T-helper 1 cell treated with Interleukin-12 subunit alpha and Interleukin-12 subunit beta and Interleukin-4 antibody, amounts not matched to agents 30 ng/mL and 1 ng/mL, for 36 hours (primary cell): ENCODE measurements around the gene ACSS1. TPM values are rescaled to one million over a fixed set of nuclear protein-coding genes. Genes with fewer than 3 reads are reported as not detected.

Experiments used
- intact Hi-C: fragments of 100-400 bp; cut with micrococcal nuclease; formaldehyde crosslinking; loops from one replicate; pipeline ENCODE4 v1.15.1; 2024
- total RNA-seq: library from RNA; stranded (reverse); gene quantifications from 2 replicates; pipeline ENCODE4 v1.2.3, GENCODE V29; 2022

Gene ACSS1
- total RNA-seq, result 24.0 and 25.9 TPM in 2 replicates

GRCh38 chr20:25058051-25058846 lies at the start of gene ACSS1:
Gene ACSS1, minus strand, starts transcription at chr20:25058139. Its CDS starts 37 bp downstream, at chr20:25058102.
- intact Hi-C loops, result loop anchor here (1.0 to 5.0 kb wide), 5 partner anchors 126 to 1701 kb away; partner anchors contain the start of genes ENTPD6 and NANP

DNA sequence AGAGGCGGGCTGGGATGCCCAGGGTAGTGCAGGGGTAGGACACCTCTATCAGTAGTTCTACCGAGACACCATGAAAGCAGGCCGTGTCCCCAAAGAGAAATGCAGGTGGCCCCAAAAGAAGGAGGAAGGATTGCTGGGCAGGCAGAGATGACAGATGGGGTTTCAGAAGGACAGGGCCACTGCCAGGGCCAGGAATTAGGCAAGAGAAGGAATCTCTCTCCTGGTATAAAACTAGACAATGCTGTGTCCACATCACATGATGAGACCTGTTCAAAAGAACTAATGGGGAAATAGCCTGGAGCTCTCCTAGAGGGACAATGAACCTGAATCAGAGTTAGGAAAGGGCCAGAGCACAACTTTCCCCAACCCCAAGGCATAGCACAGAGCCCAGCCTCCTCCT lies 45.6 kb upstream of the ACSS1 start:
- intact Hi-C loops, result no loop called here

GRCh38 chr20:25100914-25101313 lies 43.0 kb upstream of the ACSS1 start:
- intact Hi-C loops, result no loop called here

- intact Hi-C loops, result no loop called here
Measured at GRCh38 chr20:25099601-25100140, 41.7 kb upstream of the ACSS1 start.

GRCh38 chr20:25097498-25097897 lies 39.6 kb upstream of the ACSS1 start:
- intact Hi-C loops, result no loop called here

GRCh38 chr20:25090492-25091429 lies 32.8 kb upstream of the ACSS1 start:
- intact Hi-C loops, result no loop called here

- intact Hi-C loops, result no loop called here
Measured at GRCh38 chr20:25089662-25090061, 31.7 kb upstream of the ACSS1 start.

- intact Hi-C loops, result no loop called here
Measured at GRCh38 chr20:25089096-25089495, 31.2 kb upstream of the ACSS1 start.

DNA sequence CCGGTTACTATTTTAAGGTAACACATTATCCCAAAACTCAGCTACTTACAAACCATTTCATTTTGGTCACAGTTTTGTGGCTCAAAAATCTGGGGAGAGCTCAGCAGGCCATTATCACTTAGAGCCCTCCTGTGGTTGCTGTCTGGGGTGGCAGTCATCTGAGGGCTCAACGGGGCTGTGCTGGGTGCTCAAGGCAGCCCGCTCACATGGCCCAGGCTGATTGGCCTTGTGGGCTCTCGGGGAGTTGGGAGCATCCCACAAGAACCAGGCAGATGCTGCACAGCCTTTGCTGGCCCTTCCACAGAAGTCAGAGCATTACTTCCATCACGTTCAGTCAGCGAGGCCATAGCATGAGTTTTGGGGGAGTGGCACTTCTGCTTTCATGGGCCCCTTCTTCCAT lies 30.3 kb upstream of the ACSS1 start:
- intact Hi-C loops, result no loop called here

DNA sequence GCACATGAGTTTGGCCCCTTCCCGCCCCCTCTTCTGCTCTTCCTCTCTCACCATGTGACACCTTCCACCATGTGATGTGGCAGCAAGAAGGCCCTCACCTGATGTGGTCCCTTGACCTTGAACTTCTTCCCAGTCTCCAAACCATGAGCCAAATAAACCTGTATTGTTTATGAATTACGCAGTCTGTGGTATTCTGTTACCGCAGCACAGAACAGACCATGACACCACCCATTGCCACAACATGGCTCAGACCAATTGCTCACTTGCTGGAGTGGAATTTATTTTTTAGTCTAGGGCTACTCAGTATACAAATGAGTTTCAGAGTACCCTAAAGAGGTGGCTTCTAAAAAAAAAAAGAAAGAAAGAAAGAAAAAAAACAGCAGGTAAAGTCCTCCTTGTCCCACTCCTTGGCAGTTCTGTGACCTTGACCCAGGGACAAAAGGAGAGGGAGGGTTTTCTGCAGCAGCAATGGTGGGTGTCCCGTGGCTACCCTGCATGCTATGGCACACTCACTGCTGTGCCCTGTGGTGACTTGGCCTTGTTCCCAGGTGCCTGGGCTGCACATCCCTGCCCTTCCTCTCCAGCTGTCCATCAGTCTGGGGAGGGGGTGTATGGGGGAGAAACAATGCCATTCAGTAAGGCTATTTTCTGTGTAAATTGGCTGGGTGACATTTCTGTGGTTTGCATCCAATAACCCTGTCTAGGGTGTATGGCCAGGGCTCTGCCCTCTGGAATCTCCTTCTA lies 29.4 kb upstream of the ACSS1 start:
- intact Hi-C loops, result no loop called here

GRCh38 chr20:25085756-25086495 lies 28.0 kb upstream of the ACSS1 start:
- intact Hi-C loops, result no loop called here

DNA sequence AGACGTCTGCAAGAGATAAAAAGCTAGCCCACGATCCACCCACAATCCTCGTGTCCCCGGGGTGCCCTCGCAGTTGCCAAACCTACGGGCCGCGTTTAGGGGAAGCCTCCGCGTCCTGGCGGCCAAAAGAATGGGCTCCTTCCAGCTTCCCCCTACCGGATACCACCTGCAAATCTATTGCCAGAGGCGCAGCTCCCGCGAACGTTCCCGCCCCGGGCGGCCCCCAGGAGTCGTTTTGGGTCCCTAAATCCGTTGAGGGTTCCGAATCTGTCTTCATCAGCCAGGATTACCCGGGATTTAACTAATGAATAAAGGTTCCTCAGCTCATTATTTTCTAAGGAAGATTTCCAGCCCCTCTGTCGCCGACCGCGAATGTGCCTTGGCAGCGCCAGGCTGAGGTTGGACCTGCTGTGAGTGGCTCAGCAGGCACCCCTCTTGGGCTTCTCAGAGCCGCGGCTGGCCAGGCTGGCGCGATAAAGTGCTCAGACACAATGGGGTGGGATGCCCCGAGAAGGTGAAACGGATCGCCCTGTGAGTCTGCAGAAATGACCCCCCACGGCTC lies 26.8 kb upstream of the ACSS1 start:
- intact Hi-C loops, result loop anchor here (5.0 kb wide), 1 partner anchor 113 kb away; the partner anchor contains the start of gene ENTPD6

- intact Hi-C loops, result loop anchor here (1.0 to 5.0 kb wide), 3 partner anchors 95 to 315 kb away; partner anchors contain the start of gene ENTPD6
Measured at GRCh38 chr20:25083773-25084625, 26.1 kb upstream of the ACSS1 start.

DNA sequence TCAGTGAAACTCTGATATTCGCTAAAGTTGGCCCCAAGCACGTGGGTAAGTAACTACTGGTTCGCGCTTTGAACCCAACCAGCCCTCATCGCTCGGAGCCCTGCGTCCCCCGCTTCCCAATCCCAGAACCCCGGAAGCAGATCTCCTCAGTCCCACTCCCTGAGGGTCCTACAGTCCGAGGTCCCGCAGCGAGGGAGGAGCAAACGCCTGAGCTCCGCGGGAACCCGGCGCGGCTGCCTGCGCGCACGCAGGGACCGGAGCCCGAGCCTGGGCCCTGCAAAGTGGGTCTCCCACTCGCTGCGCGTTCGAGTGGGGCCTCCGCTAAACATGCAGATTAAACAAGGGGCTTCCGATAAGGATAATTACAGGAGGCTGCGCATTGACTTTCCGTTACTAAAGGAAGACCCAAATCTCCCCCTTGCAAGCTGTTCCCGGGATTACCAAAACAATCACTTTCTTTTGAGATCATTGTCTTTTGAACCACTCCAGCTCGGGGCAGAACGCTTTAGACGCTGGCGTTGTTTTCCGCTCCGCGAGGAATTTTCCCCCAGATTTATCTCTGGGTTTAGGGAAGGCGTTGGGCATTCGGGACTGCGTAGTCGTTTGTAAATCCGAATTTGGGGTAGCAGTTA lies 25.3 kb upstream of the ACSS1 start:
- intact Hi-C loops, result loop anchor here (1.0 to 5.0 kb wide), 3 partner anchors 96 to 316 kb away; partner anchors contain the start of gene ENTPD6

DNA sequence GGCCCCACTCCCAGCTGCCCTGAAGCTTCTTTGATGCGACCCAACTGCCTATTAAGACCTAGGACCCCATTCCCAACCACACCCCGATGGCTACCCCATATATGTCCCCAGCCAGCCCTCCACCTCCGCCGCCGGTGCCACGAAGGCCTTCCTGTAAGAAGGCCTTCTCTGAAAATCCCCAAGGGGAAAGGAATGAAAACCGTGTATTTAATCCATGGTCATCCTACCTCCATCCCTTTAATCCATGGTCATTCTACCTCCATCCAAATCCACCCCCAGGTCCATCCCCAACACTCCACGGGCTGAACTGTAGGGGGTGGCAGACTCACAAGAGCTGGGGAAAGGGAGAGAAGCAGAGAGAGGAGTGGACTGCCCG lies 24.5 kb upstream of the ACSS1 start:
- intact Hi-C loops, result loop anchor here (5.0 kb wide), 1 partner anchor 115 kb away; the partner anchor contains the start of gene ENTPD6

DNA sequence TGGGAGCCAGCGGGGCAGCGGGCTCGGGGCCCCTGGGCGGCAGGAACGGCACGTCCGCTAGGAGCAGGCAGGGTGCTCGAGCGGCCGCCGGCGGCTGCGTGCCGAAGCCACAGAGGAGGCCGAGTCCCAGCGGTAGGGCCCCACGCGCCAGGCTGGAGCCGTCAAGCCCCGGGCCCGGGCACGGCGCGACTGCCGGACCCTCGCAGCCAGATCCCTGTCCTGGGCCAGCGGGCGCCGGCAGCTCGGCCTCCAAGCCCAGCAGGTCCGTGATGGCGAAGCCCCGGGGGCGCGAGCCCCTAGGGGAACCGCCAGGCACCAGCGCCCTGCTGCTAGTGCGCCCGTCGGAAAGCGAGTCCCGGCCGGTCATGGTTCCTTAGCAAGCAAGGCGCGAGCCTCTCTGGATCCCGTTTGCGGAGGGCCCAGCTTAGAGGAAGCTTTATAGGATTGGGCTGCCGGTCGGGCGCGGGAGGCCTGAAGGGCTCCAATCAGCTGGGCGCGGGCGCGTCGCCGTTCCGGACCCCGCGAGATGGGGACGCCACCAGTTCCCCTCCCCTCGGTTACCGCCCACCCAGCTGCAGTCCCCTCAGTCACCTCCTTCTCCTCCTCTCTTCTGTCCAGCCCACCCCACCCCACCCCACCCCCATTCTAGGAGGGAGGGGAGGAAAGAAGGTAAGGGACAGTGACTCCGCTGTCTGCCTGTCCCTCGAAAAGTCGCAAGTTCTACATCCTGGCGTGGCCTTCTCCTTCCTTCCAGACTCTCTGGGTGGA lies 24.0 kb upstream of the ACSS1 start, which contains the start of gene VSX1:
Gene VSX1, minus strand, starts transcription at position 412 of the 768 bp plus-strand sequence. Its CDS starts 45 bp downstream, at position 367.
- intact Hi-C loops, result loop anchor here (5.0 kb wide), 1 partner anchor 115 kb away; the partner anchor contains the start of gene ENTPD6

GRCh38 chr20:25081065-25081729 lies 23.3 kb upstream of the ACSS1 start:
- intact Hi-C loops, result loop anchor here (5.0 kb wide), 1 partner anchor 116 kb away; the partner anchor contains the start of gene ENTPD6
